ENCODE measurements around the gene CYP11A1.

Gene CYP11A1

DNA sequence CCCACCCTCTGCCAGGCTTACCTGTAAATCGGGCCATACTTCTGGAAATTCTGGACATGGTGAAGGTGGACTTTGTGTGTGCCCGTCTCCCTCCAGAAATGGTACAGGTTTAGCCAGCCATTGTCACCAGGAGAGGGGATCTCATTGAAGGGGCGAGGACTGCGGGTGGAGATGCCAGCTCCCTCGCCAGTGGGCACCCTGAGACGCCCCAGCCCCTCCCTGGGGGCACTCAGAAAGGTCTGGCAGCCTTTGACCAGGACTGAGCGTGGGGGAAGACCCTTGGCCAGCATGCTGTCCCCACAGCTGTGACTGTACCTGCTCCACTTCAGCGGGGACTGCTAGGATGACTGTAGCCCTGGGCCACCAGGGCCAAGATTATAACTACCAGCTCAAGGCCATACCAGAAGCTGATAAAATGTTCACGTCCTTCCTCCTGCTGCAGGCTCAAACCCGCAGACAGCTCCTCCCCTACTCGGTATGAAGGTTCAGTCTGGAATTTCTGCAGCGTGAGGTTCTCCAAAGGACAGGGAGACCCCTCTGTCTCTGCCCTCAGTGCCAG, at the start of gene CYP11A1:
CYP11A1 (minus strand) TSS at position 351 of the 559 bp plus-strand sequence; CDS start at position 290, 61 bp downstream.
- no peak for DNase-seq (ENCODE audit: low read depth in 3 of 3)

DNA sequence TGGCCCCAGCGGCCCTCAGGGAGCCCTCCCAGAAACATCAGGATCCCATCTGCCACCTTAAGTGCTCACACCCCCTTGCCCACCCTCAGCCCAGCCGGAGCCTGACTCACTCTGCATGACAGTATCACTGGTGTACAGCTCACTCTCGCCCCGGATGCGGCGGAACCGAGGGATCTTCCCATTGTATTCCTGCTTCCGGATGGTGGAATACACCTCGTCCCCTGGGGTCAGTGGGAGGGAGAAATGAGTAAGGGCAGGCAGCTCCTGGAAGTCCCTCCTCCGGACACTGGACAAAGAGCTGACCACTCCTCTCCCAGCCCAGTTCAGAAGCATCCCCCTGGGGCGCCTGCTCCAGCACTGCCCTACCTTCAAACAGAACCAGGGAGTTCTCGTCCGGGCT, 49.8 kb upstream of the CYP11A1 start:
- DNase-seq (ENCODE audit: low read depth in 3 of 3), result no peak

DNA sequence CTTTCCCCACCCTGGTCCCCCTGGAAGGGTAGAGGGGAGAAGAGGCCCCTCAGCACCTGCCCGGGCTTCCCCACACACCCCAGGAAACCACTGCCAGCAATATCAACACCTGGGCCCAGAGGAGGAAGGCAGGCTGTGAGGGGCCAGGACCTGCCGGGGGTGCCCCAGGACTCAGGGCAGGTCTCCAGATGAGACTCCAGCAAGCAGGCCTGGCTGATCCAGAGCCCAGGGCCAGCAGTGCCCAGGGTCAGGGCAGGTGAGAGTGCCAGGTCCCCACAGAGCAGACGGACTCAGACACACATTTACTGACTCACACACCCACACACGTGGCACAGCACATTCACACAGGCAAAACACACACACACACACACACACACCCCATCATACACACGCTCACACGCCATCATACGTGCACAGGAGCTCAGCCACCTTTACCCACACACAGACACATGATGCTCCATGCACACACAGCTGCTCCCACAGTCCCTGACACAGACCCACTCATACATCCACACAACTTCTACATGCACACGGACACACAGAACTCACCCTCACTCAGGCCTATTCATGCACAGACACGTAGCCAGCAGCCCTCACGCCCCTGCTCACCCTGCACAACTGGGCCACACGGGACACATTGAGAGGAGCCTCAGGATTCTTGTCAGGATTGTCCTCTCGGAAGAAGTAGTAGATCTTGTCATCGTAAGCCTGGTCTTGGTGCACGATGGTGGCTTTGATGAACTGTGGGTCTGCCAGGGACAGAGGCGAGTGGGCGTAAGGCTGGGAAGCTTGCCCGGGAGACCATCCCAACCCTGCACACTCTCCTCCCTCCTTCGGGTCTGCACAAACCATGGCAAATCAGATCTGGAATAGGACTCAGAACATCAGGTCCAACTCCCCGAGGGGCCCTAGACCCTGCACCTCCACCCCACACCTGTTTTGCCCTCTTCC, 48.8 kb upstream of the CYP11A1 start:
- DNase-seq (ENCODE audit: low read depth in 3 of 3), result no peak

DNA sequence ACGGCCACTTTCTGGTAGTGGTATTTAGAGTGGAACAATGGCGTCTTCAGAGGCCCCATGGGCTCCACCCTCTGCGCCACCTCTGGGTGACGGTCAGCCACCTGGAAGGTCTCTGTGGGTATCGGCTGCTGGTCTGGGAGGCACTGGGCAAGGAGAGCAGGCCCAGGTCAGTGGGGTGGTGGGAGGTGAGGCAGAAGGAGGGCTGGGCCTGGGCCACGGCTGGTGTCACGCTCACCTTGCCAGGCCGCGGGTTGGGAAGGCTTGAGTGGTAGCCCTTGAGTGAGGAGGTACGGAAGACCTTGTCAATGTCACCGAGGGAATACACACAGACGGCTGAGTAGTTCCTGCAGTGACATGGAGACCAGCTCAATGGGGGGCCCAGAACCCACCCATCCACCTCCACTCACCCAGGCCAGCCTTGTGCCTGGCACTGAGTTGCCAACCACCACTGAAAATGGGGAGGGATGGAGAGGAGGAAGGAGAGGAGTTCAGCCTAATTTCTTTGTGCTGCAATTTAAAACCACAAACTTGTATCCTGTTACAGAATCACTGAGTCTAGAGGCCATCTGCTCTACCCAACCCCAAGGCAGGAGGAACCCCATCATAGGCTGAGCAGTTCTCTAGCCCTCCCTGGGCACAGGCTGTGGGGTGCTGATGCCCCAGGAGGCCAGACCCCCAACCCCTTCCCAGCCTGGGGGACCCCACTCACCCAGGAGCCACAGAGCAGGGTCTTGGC, 47.3 kb upstream of the CYP11A1 start:
- no peak for DNase-seq (ENCODE audit: low read depth in 3 of 3)

DNA sequence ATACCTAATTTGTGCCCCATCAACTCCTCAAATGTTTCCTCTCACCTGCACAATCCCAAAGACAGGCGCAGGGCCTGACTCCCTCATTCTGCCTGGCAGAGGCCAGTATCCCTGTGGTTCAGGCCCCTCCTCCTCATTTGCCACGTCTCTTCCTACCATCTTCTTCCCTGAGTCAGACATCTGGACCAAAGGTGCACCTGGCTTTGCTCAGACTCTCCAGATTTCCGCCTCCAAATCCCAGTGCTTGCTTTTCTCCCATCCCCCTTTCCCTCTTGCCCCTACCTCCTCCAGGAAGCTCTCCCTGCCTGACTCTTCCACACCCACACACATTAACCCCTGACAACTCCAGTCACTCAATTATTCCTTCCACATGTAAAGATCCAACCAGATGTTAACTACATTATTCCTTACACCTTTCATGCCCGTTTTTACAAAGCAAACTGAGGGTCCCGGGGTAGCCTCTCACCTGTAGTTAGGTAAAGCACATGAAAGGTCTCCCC, 46.7 kb upstream of the CYP11A1 start:
- no peak for DNase-seq (ENCODE audit: low read depth in 3 of 3)

DNA sequence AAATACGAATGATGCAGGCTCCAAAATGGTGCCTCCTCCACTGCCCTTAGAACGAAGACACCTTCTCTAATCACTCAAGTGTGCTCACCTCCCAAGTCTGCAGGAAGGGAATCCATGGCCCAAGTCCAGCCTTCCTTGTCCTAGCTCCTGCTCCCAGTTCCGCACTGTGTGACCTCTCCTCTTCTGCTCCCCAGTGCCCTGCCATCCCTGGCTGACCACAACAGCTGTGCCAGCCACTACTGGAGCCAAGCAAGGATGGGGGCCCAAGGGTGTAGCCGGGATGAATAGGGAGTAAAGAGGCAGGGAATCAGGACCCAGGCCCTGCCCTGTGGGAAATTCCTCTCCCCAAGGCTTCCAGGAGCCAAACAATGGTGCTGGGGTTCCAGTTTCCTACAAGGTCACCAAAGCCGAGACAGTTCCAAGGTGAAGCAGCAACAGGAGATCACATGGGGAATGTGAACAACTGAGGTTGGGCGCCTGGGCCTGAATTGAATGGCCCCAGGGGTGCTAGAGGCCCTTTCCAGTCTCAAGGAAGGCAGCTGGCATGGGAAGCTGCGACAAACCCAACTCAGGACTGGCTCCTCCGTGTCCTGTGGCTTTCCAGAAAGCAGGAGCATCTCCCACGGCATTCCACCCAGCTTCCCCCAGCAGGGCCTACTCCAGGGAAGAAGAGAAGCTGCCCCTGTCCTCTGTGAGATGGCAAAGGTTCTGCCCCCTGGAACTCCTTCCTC, 46.1 kb upstream of the CYP11A1 start:
- no peak for DNase-seq (ENCODE audit: low read depth in 3 of 3)

DNA sequence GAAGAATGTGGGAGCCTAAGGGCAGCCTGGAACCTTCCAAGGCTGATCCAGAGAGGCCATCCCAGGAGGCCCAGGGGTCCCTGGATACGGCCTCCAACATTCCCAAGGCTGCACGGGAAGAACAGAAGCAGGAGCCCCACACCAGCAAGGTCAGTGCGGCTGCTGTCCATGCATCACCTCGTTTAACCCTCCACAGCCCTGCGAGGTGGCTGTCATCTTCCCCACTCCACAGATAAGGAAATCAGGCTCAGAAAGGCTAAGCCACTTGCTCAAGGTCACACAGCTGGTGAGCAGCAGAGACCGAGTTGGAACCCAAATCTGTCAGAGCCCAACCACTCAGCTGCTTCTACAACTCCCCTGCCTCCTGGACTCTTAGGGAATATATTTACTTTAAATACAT, 44.7 kb upstream of the CYP11A1 start:
- DNase-seq (ENCODE audit: low read depth in 3 of 3), result no peak

DNA sequence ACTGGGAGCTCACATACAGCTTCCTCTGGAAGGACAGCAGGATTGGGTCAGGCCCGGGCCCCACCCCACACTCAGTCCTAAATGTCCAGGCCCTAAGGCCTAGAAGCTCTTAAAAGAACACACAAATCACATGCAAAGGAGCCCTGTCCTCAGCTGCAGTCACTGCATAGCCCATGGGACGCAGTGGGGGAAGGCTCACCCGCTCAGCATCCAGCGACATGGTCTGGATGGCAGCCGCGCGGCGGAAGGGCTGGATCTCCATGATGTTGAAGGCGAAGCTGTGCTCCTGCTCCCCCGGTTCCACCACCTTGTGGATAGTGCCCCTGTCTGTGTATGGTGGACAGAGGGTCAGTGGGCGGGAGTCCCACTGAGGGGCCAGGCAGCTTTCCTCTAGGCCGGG, 44.2 kb upstream of the CYP11A1 start:
- no peak for DNase-seq (ENCODE audit: low read depth in 3 of 3)

DNA sequence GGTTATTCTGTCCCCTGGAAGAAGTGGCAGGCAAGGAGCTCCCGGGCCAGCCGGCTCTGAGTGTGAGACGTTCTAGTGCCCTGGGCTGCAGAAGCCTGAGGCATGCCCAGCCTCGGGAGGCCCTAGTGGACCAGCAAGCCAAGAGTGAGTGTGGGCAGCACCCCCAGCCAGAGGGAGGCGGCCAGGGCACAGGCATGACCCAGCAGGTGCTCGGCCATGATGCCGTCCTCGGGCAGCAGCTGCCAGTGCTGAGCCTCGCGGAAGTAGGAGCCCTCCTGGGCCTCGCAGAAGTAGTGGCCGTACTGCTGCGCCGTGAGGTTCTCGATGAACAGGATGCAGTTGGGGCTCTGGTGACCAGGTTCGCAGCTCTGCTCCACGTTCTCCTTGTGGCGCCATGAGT, 43.1 kb upstream of the CYP11A1 start:
- DNase-seq (ENCODE audit: low read depth in 3 of 3), result no peak

DNA sequence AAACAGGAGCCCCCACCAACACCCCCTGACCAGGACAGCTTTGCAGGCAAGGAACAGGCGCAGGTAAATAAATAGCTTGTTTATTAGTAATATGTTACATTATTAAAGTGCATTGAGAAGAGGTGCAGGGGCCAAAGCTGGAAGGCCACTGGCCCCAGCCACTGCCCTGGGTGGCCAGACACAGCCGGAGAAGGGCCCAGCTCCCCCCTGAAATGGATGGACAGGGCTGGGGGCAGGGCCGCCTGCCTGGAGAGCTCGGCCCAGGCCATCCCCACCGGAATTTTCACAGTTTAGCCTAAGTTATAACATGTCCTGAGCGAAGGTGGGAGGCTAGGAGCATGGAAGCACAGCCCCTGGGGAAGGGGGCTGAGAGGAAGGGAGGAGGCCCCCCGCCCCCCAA, 41.8 kb upstream of the CYP11A1 start:
- no peak for DNase-seq (ENCODE audit: low read depth in 3 of 3)

DNA sequence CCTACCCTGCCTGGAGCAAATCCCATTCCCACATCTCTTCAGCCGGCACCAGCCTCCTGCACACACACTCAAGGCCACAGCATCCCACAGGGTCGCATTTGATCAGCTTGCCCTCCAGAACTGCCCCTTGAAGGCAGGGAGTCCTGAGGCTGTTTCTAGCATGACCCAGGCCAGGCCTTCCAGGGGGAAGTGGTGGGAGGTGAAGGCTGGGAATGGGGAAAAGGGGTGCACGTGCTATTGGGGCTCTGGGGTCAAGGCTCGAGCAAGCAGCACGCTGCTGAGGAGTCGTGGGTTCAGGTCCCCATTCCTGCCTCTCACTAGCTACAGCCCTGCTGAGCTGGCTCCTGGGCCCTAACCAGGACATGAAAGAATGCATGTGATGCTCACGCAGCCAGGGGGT, 41.4 kb upstream of the CYP11A1 start:
- DNase-seq (ENCODE audit: low read depth in 3 of 3), result no peak

DNA sequence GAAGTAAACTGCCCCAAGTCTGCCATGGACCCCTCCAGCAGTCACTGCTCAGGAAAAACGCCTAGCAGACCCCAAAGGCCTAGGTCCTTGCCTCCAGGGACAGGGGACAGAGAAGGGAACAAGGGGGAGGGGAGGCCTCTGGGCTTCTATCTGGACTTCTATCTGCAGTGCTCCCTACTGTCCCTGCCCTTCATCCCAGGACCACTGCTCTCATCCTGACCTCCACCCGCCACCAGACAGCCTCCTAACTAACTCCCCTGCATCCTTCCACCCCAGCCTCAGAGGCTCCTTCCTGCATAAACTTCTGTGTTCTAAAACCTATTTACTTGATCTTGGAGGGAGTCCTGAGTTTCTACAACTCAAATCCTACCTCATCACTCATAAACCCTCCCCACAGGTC, 40.9 kb upstream of the CYP11A1 start:
- no peak for DNase-seq (ENCODE audit: low read depth in 3 of 3)

DNA sequence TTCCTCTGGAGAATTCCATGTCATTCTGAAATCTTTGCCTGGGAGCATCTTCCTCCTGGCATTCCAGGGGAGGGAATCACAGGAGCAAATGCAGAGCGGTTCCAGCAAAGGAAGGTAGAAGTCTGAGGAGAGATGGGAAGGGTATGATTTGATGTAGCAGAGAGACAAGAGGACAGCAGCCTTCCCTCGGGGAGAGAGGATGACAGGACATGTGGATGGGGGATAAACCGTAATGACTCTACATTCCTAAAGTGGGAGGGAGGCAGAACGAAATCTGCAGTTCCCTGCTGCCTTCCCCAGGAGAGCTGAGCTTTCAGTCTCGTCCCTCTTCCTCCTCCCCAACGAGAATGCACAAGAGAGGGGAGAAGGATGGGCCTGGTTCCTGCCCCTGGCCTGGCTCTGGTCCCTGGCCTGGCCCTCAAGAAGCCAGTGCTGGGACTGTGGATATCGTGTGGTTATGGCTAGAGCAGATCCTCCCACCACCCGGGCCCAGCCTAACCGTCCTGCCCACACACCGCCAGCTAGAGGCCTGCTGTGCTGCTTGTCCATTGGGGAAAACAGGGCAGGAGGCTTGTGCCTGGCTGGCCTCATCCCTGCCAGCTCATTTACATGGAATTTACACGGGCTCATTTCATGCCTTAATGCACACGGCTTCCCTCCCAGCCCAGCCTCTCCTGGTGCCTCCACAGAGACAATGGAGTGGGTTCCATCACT, 39.7 kb upstream of the CYP11A1 start:
- DNase-seq (ENCODE audit: low read depth in 3 of 3), result no peak

DNA sequence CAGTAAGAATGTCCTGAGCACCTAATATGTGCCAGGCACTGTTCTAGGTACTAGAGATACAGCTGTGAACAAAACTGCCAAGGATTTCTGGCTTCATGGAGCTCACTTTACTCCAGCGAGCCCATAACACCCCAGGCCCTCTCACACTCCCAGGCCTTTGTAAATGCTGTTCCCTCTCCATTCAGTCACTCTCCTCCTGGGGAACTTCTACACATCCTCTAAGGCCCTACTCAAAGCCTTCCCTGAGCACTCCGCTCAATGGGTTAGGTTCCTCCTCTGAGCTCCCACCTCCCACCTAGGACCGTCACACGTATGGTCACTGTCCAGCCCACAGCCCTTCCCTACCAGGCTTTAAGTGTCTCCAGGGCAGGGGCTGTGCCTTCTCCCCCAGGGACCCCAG, 39.1 kb upstream of the CYP11A1 start:
- DNase-seq (ENCODE audit: low read depth in 3 of 3), result no peak

DNA sequence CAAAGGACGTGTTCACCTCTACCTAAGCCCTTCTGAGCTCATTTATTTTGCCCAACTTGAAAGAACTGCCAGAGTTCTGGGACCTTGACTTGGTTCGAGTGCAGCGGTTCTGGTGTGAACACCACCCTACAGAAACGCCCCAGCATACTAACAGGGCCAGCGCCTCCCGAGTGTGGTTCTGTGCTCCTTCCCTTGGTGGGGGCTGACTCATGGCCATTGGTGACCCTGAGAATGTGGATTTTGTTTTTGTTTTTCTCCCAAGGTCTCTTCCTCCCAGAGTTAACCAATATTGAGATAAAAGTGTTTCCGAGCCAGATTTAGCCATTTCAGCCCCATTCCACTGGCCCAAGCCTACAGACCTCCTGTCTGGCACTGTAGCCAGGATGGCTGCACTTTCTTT, 38.4 kb upstream of the CYP11A1 start:
- DNase-seq (ENCODE audit: low read depth in 3 of 3), result no peak

DNA sequence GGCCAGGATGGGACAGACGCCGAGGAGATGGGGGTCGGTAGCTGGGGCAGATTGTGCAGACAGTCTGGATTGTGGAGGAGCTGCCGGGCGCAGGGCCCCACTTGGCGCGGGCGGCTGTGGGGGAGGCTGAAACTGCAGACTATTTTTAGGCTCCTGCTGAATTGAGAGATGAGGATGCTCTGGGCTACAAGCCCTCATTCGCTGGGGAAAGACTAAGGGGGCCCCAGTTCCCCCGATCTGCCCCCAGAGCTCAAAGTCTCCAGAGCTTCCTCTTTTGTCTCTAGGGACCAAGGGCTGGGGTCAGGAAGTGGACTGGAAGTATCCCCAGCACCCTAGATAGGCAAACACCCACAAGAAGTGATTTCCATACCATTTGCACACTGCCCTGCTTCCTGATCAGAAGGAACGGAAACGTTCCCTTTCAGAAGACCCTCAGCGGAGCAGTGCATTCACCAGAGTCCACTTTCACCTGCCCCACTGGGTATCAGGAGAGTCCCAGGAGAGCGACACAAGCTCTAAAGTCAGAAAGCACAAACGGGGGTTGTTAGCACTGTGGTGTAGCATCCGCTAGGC, 36.6 kb upstream of the CYP11A1 start:
- DNase-seq (ENCODE audit: low read depth in 3 of 3), result no peak

DNA sequence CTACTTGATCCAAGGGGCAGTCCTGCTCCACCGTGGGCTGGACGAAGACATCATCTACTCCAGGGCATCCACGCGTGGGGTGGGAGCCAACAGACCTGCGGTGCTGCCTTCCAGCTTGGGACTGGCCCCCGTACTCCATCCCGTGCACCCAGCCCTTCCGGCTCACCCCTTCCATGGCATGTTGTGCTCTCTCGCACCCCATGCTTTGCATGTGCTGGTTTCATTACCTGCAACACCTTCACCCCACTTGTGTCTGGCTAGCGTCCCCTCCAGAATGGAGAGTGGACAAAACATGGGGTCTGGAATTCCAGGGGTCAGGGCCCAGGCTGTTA, 36.1 kb upstream of the CYP11A1 start:
- no peak for DNase-seq (ENCODE audit: low read depth in 3 of 3)

DNA sequence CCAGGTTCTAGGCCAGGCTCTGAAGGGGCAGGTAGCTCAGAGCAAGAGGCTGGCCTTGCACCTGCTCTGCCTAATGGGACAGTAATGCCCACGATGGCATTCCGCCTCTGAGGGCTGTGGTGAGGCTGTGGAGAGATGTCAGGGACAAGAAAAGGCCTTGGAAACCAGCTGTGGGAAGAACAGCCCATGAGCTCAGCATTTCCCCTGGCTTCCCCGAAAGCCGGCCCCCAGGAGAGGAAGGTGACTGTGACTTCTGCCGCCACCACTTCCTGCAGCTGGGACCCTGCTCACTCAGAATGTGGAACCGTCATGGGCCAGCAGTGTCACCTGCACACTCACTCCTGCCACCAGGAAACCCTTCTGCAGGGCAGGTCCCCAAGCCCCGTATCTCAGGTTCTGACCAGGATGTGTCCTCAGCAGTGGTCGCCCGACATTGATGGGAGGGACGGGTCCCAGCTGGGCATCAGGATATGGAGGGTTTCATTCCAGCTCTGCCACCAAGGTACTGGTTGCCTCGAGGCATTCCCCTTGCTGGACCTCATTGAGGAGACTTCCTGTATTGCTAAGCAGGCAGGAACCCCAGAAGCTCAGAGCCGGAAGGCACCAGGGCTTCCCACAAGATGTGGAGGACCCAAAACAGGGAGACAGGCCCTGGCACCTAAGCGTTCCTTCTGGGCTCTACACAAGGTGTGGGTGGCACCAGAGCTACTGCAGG, 35.6 kb upstream of the CYP11A1 start:
- peak; percentile 67 to 84 (median 81) for DNase-seq (ENCODE audit: low read depth in 3 of 3)

DNA sequence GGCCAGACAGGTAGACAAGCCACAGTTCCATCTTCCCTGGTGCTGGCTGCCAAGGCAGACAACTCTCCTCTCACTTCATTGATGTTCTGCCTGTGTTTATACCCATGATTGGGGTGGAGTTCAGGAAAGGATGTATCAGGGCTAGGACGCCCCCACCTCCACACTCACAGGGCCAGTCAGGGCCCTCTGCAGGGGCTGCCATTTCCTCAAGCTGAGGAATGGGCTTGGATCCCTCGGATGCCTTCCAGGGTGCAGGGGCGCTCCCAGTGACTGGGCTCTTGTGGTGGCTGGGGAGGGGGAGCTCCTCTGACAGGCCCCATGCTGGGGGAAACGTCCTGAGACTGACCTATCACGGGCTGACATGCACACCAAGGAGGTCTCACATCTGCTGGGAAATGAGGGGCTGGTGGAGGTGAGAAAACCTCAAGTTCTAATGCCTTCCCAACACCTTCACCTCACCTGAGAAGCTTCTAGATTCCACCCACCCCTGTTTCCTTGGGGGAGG, 34.9 kb upstream of the CYP11A1 start:
- no peak for DNase-seq (ENCODE audit: low read depth in 3 of 3)
